Ishikawa (cell line): ENCODE results near the gene ZSCAN30.

Experiments used
- CEBPB ChIP-seq: IDR thresholded peaks from 2 replicates; pipeline ENCODE4 v1.6.1; 2012
- CREB1 ChIP-seq: IDR thresholded peaks from 2 replicates; pipeline ENCODE4 v1.6.1; 2012; ENCODE audit warnings: low read depth
- EGR1 ChIP-seq: IDR thresholded peaks from 2 replicates; pipeline ENCODE4 v1.6.1; 2012
- EP300 ChIP-seq: IDR thresholded peaks from 2 replicates; pipeline ENCODE4 v1.6.1; 2012; ENCODE audit warnings: borderline replicate concordance
- FOXM1 ChIP-seq: IDR thresholded peaks from 2 replicates; pipeline ENCODE4 v1.6.1; 2012; ENCODE audit warnings: low read depth, borderline replicate concordance
- MAX ChIP-seq: IDR thresholded peaks from 2 replicates; pipeline ENCODE4 v1.6.1; 2012
- NFIC ChIP-seq: IDR thresholded peaks from 2 replicates; pipeline ENCODE4 v1.6.1; 2012
- RAD21 ChIP-seq: IDR thresholded peaks from 2 replicates; pipeline ENCODE4 v1.6.1; 2012; ENCODE audit warnings: low read depth
- TAF1 ChIP-seq: IDR thresholded peaks from 2 replicates; pipeline ENCODE4 v1.6.1; 2012; ENCODE audit warnings: low read depth, mild to moderate bottlenecking
- TCF12 ChIP-seq: IDR thresholded peaks from 2 replicates; pipeline ENCODE4 v1.6.1; 2012; ENCODE audit warnings: low read depth
- TEAD4 ChIP-seq: IDR thresholded peaks from 2 replicates; pipeline ENCODE4 v1.6.1; 2012
- USF1 ChIP-seq: IDR thresholded peaks from 2 replicates; pipeline ENCODE4 v1.6.1; 2012
- YY1 ChIP-seq: IDR thresholded peaks from 2 replicates; pipeline ENCODE4 v1.6.1; 2012; ENCODE audit warnings: low read depth
- ZBTB7A ChIP-seq: IDR thresholded peaks from 2 replicates; pipeline ENCODE4 v1.6.1; 2012; ENCODE audit warnings: low read depth
- TF ChIP-seq, protein P1 (sequence below): IDR thresholded peaks from 2 replicates; pipeline ENCODE4 v1.6.1; 2012; ENCODE audit warnings: low read depth, mild to moderate bottlenecking

Gene ZSCAN30

DNA sequence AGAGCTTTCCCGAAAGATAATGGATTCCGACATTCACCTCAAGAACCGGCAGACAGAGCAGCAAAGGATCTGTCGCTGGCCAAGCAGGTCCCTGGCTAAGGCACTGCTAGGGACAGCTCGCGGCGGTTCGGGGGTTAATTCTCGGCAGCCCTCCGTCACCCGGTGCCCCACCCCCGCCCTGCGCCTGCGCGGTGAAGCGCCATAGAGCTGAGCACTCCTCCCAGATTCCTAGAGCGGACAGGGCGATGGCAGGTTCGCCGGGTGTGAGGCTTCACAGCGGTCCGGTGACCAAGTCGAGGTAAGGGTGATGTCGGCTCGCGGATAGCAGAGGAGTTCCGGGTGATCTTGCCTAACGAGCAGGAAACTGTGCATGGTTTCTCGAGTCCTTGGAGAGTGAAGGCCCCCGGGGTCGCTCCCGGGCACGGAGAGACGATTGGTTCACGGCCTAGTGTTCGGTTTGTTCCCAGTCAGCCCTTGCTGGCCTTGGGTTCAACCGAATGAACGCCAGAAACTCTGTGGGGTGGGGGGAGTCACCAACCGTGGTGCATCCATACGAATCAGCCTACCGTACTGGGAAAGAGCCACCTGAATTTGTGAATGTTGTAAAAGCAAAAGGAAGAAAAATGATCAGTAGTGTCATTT lies at the start of gene ZSCAN30:
Gene ZSCAN30, minus strand, starts transcription at position 136 of the 642 bp plus-strand sequence. CDS start 25,877 bp downstream, outside the sequence.
- TF ChIP-seq ZBTB7A = no peak
- peak; percentile 6; the same call in 1 of the 2 replicates for TF ChIP-seq NFIC
- TF ChIP-seq CREB1 = no peak
- TF ChIP-seq MAX = peak; percentile 77
- peak; percentile 91 for TF ChIP-seq TAF1
- no peak for TF ChIP-seq RAD21
- peak; percentile 83 for TF ChIP-seq YY1
- TF ChIP-seq TCF12 = peak; percentile 58
- peak; percentile 44 for TF ChIP-seq USF1

- TF ChIP-seq TAF1 = no peak
- TF ChIP-seq USF1 = no peak
- TF ChIP-seq MAX = no peak
- TF ChIP-seq, protein P1, sequence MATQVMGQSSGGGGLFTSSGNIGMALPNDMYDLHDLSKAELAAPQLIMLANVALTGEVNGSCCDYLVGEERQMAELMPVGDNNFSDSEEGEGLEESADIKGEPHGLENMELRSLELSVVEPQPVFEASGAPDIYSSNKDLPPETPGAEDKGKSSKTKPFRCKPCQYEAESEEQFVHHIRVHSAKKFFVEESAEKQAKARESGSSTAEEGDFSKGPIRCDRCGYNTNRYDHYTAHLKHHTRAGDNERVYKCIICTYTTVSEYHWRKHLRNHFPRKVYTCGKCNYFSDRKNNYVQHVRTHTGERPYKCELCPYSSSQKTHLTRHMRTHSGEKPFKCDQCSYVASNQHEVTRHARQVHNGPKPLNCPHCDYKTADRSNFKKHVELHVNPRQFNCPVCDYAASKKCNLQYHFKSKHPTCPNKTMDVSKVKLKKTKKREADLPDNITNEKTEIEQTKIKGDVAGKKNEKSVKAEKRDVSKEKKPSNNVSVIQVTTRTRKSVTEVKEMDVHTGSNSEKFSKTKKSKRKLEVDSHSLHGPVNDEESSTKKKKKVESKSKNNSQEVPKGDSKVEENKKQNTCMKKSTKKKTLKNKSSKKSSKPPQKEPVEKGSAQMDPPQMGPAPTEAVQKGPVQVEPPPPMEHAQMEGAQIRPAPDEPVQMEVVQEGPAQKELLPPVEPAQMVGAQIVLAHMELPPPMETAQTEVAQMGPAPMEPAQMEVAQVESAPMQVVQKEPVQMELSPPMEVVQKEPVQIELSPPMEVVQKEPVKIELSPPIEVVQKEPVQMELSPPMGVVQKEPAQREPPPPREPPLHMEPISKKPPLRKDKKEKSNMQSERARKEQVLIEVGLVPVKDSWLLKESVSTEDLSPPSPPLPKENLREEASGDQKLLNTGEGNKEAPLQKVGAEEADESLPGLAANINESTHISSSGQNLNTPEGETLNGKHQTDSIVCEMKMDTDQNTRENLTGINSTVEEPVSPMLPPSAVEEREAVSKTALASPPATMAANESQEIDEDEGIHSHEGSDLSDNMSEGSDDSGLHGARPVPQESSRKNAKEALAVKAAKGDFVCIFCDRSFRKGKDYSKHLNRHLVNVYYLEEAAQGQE = no peak
- no peak for TF ChIP-seq CREB1
- TF ChIP-seq TCF12 = no peak
- no peak for TF ChIP-seq TEAD4
- no peak for TF ChIP-seq EP300
- no peak for TF ChIP-seq NFIC
- TF ChIP-seq ZBTB7A = no peak
- TF ChIP-seq YY1 = no peak
Observed at GRCh38 chr18:35337286-35337685, 47.3 kb upstream of the ZSCAN30 start.

- no peak for TF ChIP-seq TEAD4
- no peak for TF ChIP-seq TAF1
Observed at GRCh38 chr18:35335866-35336265, 45.8 kb upstream of the ZSCAN30 start.

GRCh38 chr18:35334821-35335220 lies 44.8 kb upstream of the ZSCAN30 start:
- TF ChIP-seq NFIC = no peak
- TF ChIP-seq YY1 = no peak
- TF ChIP-seq RAD21 = no peak
- no peak for TF ChIP-seq MAX
- no peak for TF ChIP-seq TAF1
- TF ChIP-seq EP300 = no peak
- no peak for TF ChIP-seq FOXM1
- TF ChIP-seq, protein P1 = no peak
- TF ChIP-seq CREB1 = no peak
- TF ChIP-seq CEBPB = no peak
- no peak for TF ChIP-seq ZBTB7A
- TF ChIP-seq TEAD4 = no peak
- no peak for TF ChIP-seq EGR1
- TF ChIP-seq USF1 = no peak
- no peak for TF ChIP-seq TCF12

DNA sequence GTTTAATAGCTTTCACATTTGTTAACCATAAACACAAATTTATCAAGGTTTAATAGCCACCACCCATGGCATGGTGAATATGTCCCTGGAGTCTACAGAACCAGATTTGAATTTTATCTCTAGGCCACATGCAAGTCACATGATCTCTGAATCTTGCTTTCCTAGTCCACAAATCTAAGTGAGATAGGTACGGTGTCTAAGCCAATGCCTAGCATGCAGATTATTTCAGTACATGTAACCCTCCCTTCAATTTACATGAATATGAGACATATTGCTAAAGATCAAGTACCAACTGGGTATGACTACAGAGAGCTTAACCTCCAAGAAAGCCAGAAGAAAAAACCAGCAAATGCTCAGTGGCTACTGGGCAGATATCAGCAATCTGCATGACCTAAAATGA lies 44.2 kb upstream of the ZSCAN30 start:
- TF ChIP-seq USF1 = no peak
- TF ChIP-seq TEAD4 = no peak
- TF ChIP-seq NFIC = no peak
